GM19035 (cell line): ENCODE results near the gene OVCH1.
"Not testable (repeated sequence)": the region's sequence is repeated elsewhere in the genome, so short reads cannot be mapped to it uniquely, and the experiment has no call there.

Experiments used
- ATAC-seq: cut with Tn5 transposase; IDR thresholded peaks from one replicate; pipeline ENCODE4 v1.9.1; 2021; ENCODE audit not compliant: unreplicated experiment

Gene OVCH1

GRCh38 chr12:29415111-29415510 lies 82.4 kb downstream of the OVCH1 start:
- ATAC-seq = no peak

GRCh38 chr12:29414368-29414767 lies 83.1 kb downstream of the OVCH1 start:
- no peak for ATAC-seq

DNA sequence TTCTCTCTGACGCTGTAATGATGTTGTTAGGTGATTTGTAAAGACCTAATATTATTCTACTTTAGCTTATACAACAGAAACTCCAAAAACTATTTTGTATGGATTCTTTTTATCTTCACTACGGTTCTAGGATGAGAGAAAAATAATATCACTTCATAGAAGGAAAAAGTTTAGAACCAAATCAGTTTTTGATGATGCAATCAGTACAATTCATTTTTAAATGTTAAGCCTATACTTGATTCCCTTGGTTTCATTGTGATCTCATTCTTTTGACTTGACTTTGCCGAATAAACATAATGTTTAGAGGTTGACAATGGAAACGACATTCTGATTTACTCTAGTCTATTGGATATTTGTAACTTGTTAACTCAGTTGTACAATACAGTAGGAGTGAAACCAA lies 91.9 kb downstream of the OVCH1 start:
- no peak for ATAC-seq

DNA sequence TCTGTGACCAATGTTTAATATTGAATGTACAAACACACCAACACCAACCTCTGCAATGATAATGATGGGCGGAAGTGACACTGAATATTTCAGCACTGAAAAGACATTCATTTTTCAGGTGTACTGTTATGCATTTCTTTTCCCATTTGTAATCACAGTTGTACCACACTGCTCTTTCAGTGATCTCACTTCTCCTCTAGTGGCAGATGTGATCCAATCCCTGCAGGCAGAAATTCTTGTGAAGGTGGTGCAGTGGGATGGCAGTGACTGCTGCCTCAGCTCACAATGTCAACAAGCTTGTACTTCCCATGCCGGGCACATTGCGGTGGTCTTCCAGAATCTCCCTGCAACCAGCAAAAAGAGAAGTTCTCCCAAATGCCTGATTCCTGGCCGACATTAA lies 93.5 kb downstream of the OVCH1 start:
- no peak for ATAC-seq

DNA sequence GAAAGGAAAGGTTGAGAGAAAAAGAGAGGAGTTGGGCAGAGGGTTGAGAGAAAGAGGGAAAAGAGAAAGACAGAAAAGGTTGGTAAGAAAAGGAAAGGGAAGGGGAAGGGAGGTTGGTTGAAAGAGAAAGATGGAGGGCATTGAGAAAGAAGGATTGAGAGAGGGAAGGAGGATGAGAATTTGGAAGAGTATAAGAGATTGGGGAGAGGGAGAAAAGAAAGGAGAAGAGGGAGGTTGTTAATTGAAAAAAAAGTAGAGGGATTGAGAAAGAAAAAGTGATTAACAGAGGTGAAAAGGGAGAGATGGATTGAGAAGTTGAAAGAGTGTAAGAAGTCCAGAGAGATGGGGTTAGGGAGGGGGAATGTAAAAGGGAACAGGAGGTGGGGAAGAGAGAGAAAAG lies 95.0 kb downstream of the OVCH1 start:
- ATAC-seq = no peak

DNA sequence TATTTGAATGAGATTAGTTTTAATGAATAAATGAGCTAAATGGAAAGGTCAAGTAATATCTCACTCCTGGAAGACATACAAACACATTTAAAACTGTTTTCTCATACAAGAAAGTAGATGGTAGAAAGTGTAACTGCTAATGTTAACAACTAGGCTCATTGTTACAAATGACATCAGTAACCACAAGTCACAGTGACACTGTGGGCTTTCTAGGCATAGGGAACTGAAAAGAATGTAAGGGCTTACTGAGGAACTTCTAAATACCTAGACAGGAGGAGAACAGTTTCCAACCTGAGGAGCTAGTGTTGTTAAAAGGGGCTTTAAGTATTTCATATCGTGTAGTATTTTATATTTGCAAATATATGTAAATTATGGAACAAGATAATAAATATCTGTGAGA lies 99.0 kb downstream of the OVCH1 start:
- ATAC-seq = peak; percentile 78

DNA sequence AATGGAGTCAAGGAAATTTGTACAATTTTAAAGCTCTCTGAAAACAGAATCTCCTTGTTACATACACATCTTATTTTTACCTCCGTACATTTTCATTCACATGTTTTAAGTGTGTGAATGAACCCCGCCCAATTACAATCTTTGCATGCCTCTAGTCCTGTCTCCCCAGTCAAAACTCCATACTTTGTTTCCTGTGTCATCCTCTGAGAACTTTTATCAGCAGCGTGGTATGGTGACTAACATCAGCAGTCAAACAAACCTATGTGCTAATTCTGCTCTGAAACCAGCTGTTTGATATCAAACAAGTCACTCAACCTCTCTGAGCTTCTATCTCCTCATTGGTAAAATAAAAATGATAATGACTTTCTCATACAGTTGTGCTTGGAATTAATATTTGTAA lies 100.7 kb downstream of the OVCH1 start:
- ATAC-seq = no peak

DNA sequence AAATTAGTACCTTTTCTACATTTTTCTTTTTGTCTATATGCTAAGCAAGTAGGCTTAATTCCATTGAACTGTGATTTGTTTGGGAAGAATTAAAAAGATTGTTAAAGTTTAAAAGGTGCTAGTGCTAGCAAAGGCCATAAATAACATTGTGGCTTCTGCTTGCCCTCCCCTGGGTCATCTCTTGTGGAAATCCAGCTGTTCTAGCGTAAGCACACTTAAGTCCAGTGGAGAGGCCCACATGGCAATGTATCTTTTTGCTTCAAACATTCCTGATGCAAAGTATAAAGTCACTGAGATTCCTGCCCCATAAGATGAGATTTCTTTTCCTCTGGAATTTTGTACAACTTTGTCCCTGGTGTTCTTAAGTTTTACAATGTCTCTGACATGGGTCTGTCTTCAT lies 102.1 kb downstream of the OVCH1 start:
- ATAC-seq = no peak

- not testable (repeated sequence) for ATAC-seq
These were observed 107.1 kb downstream of the OVCH1 start for GRCh38 chr12:29390419-29390818.

- peak; percentile 69 for ATAC-seq
These were observed 108.1 kb downstream of the OVCH1 start for GRCh38 chr12:29389295-29389919.

DNA sequence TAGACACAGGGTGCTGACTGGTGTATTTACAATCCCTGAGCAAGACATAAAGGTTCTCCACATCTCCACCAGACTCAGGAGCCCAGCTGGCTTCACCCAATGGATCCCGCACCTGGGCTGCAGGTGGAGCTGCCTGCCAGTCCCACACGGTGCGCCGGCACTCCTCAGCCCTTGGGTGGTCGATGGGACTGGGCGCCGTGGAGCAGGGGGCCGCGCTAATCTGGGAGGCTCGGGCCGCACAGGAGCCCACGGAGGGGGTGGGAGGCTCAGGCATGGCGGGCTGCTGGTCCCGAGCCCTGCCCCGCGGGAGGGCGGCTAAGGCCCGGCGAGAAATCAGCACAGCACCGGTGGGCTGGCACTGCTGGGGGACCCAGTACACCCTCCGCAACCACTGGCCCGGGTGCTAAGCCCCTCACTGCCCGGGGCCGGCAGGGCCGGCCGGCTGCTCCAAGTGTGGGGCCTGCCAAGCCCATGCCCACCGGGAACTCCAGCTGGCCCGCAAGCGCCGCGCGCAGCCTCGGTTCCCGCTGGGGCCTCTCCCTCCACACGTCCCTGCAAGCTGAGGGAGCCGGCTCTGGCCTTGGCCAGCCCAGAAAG lies 111.3 kb downstream of the OVCH1 start:
- ATAC-seq = not testable (repeated sequence)

- ATAC-seq = not testable (repeated sequence)
These were observed 112.3 kb downstream of the OVCH1 start for GRCh38 chr12:29385194-29385593.

DNA sequence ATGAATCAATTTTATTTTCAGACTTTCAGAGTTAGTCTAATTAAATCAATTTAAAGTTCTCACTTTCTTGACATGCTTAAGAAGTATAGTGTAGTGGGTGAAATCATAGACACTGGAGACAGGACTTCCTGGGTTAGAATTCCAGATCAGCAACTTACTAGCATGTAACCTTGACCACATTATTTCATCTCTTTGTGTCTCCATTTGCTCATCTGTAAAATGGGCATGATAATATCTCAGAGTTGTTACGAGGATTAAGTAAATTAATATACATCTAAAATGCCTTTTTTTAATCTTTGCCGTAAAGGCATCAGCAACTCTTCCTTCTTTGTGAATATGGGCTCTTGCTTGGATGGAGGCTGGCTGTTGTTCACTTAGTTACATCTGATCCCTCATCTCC lies 115.2 kb downstream of the OVCH1 start:
- no peak for ATAC-seq

GRCh38 chr12:29380536-29381523 lies 116.7 kb downstream of the OVCH1 start, which contains the start of gene ERGIC2:
Gene ERGIC2, minus strand, starts transcription at chr12:29381172. Its CDS starts 9,539 bp downstream, at chr12:29371633.
- ATAC-seq = peak; percentile 96
